Endothelial cell of umbilical vein (primary cell): ENCODE measurements around the gene GEMIN4. TPM values are rescaled to one million over a fixed set of nuclear protein-coding genes. Genes with fewer than 3 reads are reported as not detected.

Source experiments
- BruUV-seq: library from RNA; stranded (reverse); fragments of 400-500 nt; replicated peaks from 2 replicates; lab custom pipeline; 2021; lab: Mats Ljungman, UMichigan
- CTCF ChIA-PET: fragments of 300-600, 350-600 bp; sonication (Branson Sonifier 250); formaldehyde crosslinking; loops from one replicate; lab custom pipeline; 2021; ENCODE audit warnings: antibody characterized with exemption, inconsistent platforms; lab: Charles Lee
- POLR2A ChIA-PET: fragments of 300-600, 350-600 bp; sonication (Branson Sonifier 250); formaldehyde crosslinking; loops from one replicate; lab custom pipeline; 2021; ENCODE audit warnings: antibody characterized with exemption, inconsistent platforms; lab: Charles Lee
- DNase-seq: peaks from one replicate; pipeline ENCODE4 v3.0.0-alpha.2; 2011; ENCODE audit warnings: low read depth, low spot score
- FAIRE-seq: peaks from 2 replicates; lab custom pipeline; 2011; peaks lifted over from hg19 to GRCh38; lab: Jason Lieb, UNC
- H2AFZ ChIP-seq: 2 replicates; pipeline ENCODE4 v1.6.0; 2012; ENCODE audit warnings: low read depth, low read length, control low read depth, inconsistent platforms
- H3K27ac ChIP-seq: 2 replicates; pipeline ENCODE4 v1.5.1; 2011; ENCODE audit warnings: low read depth, mild to moderate bottlenecking, control low read depth, low read length, moderate library complexity; ENCODE audit not compliant: insufficient read depth
- H3K27me3 ChIP-seq, 2 experiments: 2 replicates each; pipeline versions ENCODE4 v1.6.0 to v1.6.1; 2011; ENCODE audit warnings: low read length in 2 of 2, mixed read lengths in 1 of 2; ENCODE audit not compliant: control insufficient read depth in 2 of 2, insufficient read depth in 2 of 2
- H3K36me3 ChIP-seq, 2 experiments: 2 replicates in 1 of 2; 3 replicates in 1 of 2; pipeline ENCODE4 v1.5.1; 2011; ENCODE audit warnings: low read length in 2 of 2, mild to moderate bottlenecking in 1 of 2, moderate library complexity in 1 of 2; ENCODE audit not compliant: control insufficient read depth in 2 of 2, insufficient read depth in 2 of 2; ENCODE audit errors: extremely low read depth in 1 of 2
- H3K4me1 ChIP-seq: 3 replicates; pipeline ENCODE4 v1.5.1; 2011; ENCODE audit warnings: mild to moderate bottlenecking, low read length; ENCODE audit not compliant: control insufficient read depth, insufficient read depth; ENCODE audit errors: extremely low read depth
- H3K4me2 ChIP-seq: 2 replicates; pipeline ENCODE4 v1.6.1; 2011; ENCODE audit warnings: low read length, control low read depth, mixed read lengths; ENCODE audit not compliant: insufficient read depth
- H3K4me3 ChIP-seq, 3 experiments: fragments of 200-600 bp in 1 of 3; sonication (generic), shearing (Covaris generic) in 1 of 3; replicated peaks in 1 of 3; 2 replicates each; pipeline ENCODE4 v1.5.1; 2011 to 2016; ENCODE audit warnings: control low read depth in 3 of 3, low read length in 3 of 3, mild to moderate bottlenecking in 2 of 3, inconsistent platforms in 1 of 3, low read depth in 1 of 3, moderate library complexity in 1 of 3; ENCODE audit not compliant: insufficient read depth in 1 of 3
- H3K79me2 ChIP-seq: 2 replicates; pipeline ENCODE4 v1.6.0; 2012; ENCODE audit warnings: low read length, inconsistent platforms; ENCODE audit not compliant: control insufficient read depth, insufficient read depth
- H3K9ac ChIP-seq: replicated peaks from 2 replicates; pipeline ENCODE3; 2011; ENCODE audit warnings: low read length, control low read depth; ENCODE audit not compliant: insufficient read depth; ENCODE audit errors: extremely low read depth
- H3K9me1 ChIP-seq: replicated peaks from 3 replicates; pipeline ENCODE4 v1.6.0; 2011; ENCODE audit warnings: mild to moderate bottlenecking, low read length; ENCODE audit not compliant: control insufficient read depth, insufficient read depth; ENCODE audit errors: extremely low read depth
- H3K9me3 ChIP-seq: replicated peaks from 2 replicates; pipeline ENCODE4 v1.5.1; 2012; ENCODE audit warnings: low read length, inconsistent platforms; ENCODE audit not compliant: control insufficient read depth, insufficient read depth
- H4K20me1 ChIP-seq: replicated peaks from 2 replicates; pipeline ENCODE3; 2011; ENCODE audit warnings: mild to moderate bottlenecking, low read length; ENCODE audit not compliant: control insufficient read depth, insufficient read depth; ENCODE audit errors: extremely low read depth
- CTCF ChIP-seq, 2 donors: IDR thresholded peaks; 1 replicate in 1 of 2; 2 replicates in 1 of 2; pipeline ENCODE4 v1.5.1; 2011; ENCODE audit warnings: low read length in 2 of 2, mild to moderate bottlenecking in 2 of 2, moderate library complexity in 2 of 2, control low read depth in 1 of 2, inconsistent platforms in 1 of 2, low read depth in 1 of 2; ENCODE audit not compliant: insufficient read depth in 1 of 2; ENCODE audit errors: extremely low read depth in 1 of 2
- EZH2 ChIP-seq: IDR thresholded peaks from 2 replicates; pipeline ENCODE4 v1.6.1; 2012; ENCODE audit warnings: borderline replicate concordance, low read depth, mild to moderate bottlenecking, moderate library complexity, low read length, inconsistent platforms; ENCODE audit not compliant: severe bottlenecking
- FOS ChIP-seq: IDR thresholded peaks from 2 replicates; pipeline ENCODE4 v1.6.1; 2011; ENCODE audit warnings: mild to moderate bottlenecking, low read length, moderate library complexity, borderline replicate concordance; ENCODE audit not compliant: insufficient read depth
- JUN ChIP-seq: IDR thresholded peaks from 2 replicates; pipeline ENCODE4 v1.6.1; 2011; ENCODE audit warnings: borderline replicate concordance, low read depth; ENCODE audit not compliant: insufficient read length, insufficient read depth
- MAX ChIP-seq: IDR thresholded peaks from 2 replicates; pipeline ENCODE4 v1.6.1; 2011; ENCODE audit not compliant: insufficient read depth, insufficient read length
- POLR2AphosphoS5 ChIP-seq: IDR thresholded peaks from 2 replicates; pipeline ENCODE4 v1.6.1; 2012; ENCODE audit warnings: low read depth, mild to moderate bottlenecking, control low read depth, low read length, moderate library complexity; ENCODE audit not compliant: insufficient read depth
- dilution Hi-C: fragments of 300-500 bp; cut with MboI; formaldehyde crosslinking; loops from one replicate; pipeline ENCODE4 v1.15.0; 2019; ENCODE audit warnings: low sequenced_read_pairs; ENCODE audit not compliant: extremely low pct_ligation_motif_present
- intact Hi-C: fragments of 100-400 bp; cut with micrococcal nuclease; formaldehyde crosslinking; loops from one replicate; pipeline ENCODE4 v1.10.0; 2022
- polyA plus RNA-seq, 4 experiments: library from polyadenylated mRNA; depleted of rRNA in 3 of 4; stranded (reverse) in 3 of 4; unstranded in 1 of 4; fragments of >200 nt; gene quantifications; 2 replicates each; pipeline versions ENCODE4 v1.2.1 to v1.2.3, GENCODE V29; 2011 to 2012; ENCODE audit warnings: missing spikeins in 1 of 4
- total RNA-seq: library from RNA; stranded (reverse); gene quantifications from 2 replicates; pipeline ENCODE4 v1.2.3, GENCODE V29; 2021

Gene GEMIN4
- total and polyA plus RNA-seq, 2 donors (not counting 3 experiments of a cell fraction or from before 2014, with no cell fraction given), result 23.5 to 29.9 TPM

GRCh38 chr17:752620-753219 is 656 bp upstream of the GEMIN4 start:
- TSS peak; percentile 35 for BruUV-seq
- intact Hi-C loops (loop anchor here (1.0 kb wide), 4 partner anchors 19 to 229 kb away; partner anchors contain the start of genes GLOD4, MRM3 and VPS53), dilution Hi-C loops (no loop called here)
- Histone ChIP-seq H3K27ac (peak overlapping the region; percentile 30), H3K79me2 (peaks cover 37% of the 10 kb centered on the region), H3K4me3 (peak overlapping the region; percentile 34 to 82 (median 78)), H2AFZ (peak overlapping the region; percentile 61), H3K9me3 (no peaks in the 10 kb centered on the region), H3K36me3 (peaks cover 2 to 3% of the 10 kb centered on the region in 2 experiments), H4K20me1 (no peaks in the 10 kb centered on the region), H3K27me3 (no peaks in the 10 kb centered on the region), H3K4me2 (peak overlapping the region; percentile 37), H3K4me1 (peaks cover 18% of the 10 kb centered on the region), H3K9ac (peak overlapping the region; percentile 75), H3K9me1 (no peaks in the 10 kb centered on the region)
- CTCF ChIA-PET, result interaction anchor here (0.8 to 3.2 kb wide), 9 partner anchors 11 to 341 kb away, joined by 3 to 18 read pairs (median 4); partner anchors contain the start of gene TIMM22
- POLR2A ChIA-PET, result no interaction called here
- FAIRE-seq (peak; percentile 84), DNase-seq (peak; percentile 77)
- TF ChIP-seq CTCF (IDR thresholded peaks at IDR 0.05; ENCODE audit: extremely low read depth in 1 of 2, insufficient read depth in 1 of 2, low read depth in 1 of 2, low read length in 2 of 2) (no peak), JUN (no peak), MAX (peak; percentile 12), FOS (no peak), EZH2 (no peak), POLR2AphosphoS5 (no peak)
